Occipital lobe (tissue), 2 donors: ENCODE data around the gene RRAD. TPM values are rescaled to one million over a fixed set of nuclear protein-coding genes. Genes with fewer than 3 reads are reported as not detected.
"Not testable (repeated sequence)": the region's sequence is repeated elsewhere in the genome, so short reads cannot be mapped to it uniquely, and the experiment has no call there.

Experiments used
- DNase-seq: peaks from one replicate; lab custom pipeline; 2025; lab: John Stamatoyannopoulos, UW
- total RNA-seq: library from RNA; depleted of rRNA; stranded (reverse); fragments of >200 nt; gene quantifications from one replicate; pipeline ENCODE4 v1.2.3, GENCODE V29; 2014

RRAD gene, protein sequence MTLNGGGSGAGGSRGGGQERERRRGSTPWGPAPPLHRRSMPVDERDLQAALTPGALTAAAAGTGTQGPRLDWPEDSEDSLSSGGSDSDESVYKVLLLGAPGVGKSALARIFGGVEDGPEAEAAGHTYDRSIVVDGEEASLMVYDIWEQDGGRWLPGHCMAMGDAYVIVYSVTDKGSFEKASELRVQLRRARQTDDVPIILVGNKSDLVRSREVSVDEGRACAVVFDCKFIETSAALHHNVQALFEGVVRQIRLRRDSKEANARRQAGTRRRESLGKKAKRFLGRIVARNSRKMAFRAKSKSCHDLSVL
- 0.94 TPM for total RNA-seq

GRCh38 chr16:66925322-66925840 lies at the start of gene RRAD:
TSS of gene RRAD (minus strand) at chr16:66925535. CDS start at chr16:66925179, 356 bp downstream.
- DNase-seq = no peak

DNA sequence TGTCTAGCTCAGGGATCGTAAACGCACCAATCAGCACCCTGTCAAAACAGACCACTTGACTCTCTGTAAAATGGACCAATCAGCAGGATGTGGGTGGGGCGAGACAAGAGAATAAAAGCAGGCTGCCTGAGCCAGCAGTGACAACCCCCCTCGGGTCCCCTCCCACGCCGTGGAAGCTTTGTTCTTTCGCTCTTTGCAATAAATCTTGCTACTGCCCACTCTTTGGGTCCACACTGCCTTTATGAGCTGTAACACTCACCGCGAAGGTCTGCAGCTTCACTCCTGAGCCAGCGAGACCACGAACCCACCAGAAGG lies 49.6 kb upstream of the RRAD start:
- not testable (repeated sequence) for DNase-seq

GRCh38 chr16:66974156-66974931 lies 49.0 kb upstream of the RRAD start:
- not testable (repeated sequence) for DNase-seq

DNA sequence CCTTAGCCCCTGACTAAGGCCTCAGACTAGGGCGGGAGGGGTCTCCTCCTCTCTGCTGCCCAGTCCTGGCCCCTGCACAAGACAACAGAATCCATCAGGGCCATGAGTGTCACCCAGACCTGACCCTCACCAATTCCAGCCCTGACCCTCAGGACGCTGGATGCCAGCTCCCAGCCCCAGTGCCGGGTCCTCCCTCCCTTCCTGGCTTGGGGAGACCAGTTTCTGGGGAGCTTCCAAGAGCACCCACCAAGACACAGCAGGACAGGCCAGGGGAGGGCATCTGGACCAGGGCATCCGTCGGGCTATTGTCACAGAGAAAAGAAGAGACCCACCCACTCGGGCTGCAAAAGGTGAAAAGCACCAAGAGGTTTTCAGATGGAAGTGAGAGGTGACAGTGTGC lies 48.4 kb upstream of the RRAD start:
- no peak for DNase-seq

DNA sequence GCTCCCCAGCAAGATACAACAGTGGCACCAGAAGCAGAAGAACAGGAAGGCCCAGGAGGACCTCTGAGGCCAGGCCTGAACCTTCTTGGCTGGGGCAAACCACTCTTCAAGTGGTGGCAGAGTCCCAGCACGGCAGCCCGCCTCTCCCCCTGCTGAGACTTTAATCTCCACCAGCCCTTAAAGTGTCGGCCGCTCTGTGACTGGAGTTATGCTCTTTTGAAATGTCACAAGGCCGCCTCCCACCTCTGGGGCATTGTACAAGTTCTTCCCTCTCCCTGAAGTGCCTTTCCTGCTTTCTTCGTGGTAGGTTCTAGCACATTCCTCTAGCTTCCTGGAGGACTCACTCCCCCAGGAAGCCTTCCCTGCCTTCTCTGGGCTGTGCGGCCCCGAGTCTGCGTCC lies 47.6 kb upstream of the RRAD start:
- DNase-seq = no peak

GRCh38 chr16:66970775-66971720 lies 45.7 kb upstream of the RRAD start:
- no peak for DNase-seq

DNA sequence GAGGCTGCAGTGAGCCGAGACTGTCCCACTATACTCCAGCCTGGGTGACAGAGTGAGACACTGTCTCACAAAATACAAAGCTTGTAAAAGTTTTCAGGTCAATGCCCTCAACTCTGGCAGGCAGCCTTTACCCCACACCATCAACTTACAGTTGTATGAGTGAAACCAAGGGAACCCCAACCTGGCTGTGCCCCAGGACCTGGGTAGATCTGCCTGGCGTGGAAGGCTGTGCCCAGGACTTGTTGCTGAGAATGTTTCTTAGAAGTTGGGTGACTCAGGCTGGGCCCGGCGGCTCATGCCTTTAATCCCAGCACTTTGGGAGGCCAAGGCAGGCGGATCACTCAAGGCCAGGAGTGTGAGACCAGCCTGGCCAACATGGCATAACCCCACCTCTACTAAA lies 43.5 kb upstream of the RRAD start:
- no peak for DNase-seq

- no peak for DNase-seq
These were observed 38.7 kb upstream of the RRAD start for GRCh38 chr16:66964049-66964448.

DNA sequence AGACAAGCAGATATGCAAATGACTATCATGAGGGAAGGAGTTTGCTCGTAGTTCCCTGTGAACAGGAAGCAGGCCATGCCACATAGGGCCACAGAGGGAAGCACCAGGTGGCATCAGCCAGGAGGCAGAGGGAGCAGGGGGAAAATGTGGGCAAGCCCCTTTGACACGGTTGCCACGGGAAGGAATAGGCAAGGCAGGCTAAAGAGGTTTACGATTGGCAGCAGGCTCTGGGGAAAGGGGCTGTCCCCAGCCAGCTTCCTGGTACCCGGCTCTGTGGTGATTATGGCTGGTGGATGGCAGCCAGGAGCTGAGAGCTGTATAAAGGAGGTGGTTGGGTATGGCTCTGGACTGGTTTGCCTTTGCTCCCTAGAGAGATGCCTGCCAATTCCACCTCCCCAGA lies 36.6 kb upstream of the RRAD start:
- no peak for DNase-seq

DNA sequence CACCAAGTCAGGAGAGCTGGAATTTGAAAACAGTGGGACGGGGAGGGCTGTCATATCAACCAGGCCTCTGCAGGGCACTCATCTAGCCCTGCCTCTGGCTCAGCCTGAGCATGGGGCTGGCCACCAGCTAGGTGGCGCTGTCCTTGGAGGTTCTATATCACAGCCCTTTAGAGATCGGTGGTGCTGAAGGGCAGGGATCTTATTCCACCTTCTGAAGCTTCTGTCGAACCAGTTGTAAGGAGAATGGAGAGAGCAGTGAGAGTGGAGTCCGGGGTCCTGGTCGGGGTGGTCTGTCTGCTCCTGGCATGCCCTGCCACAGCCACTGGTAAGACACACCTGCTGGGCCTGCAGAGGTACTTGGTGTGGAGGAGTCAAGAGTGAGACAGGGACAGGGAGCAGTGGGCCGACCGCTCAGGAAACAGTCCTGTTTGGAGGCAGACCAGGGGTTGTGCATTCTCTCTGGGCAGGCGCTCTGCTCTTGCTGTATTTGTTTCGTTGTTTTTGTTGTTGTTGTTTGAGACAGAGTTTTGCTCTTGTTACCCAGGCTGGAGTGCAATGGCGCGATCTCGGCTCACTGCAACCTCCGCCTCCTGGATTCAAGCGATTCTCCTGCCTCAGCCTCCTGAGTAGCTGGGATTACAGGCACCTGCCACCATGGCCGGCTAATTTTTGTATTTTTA lies 35.9 kb upstream of the RRAD start, which contains the start of gene CES3:
TSS of gene CES3 (plus strand) at position 202 of the 680 bp plus-strand sequence. CDS start at position 244, 42 bp downstream.
- DNase-seq = no peak

GRCh38 chr16:66960270-66960669 lies 34.9 kb upstream of the RRAD start:
- no peak for DNase-seq

GRCh38 chr16:66959704-66960161 lies 34.4 kb upstream of the RRAD start:
- DNase-seq = peak; percentile 44

DNA sequence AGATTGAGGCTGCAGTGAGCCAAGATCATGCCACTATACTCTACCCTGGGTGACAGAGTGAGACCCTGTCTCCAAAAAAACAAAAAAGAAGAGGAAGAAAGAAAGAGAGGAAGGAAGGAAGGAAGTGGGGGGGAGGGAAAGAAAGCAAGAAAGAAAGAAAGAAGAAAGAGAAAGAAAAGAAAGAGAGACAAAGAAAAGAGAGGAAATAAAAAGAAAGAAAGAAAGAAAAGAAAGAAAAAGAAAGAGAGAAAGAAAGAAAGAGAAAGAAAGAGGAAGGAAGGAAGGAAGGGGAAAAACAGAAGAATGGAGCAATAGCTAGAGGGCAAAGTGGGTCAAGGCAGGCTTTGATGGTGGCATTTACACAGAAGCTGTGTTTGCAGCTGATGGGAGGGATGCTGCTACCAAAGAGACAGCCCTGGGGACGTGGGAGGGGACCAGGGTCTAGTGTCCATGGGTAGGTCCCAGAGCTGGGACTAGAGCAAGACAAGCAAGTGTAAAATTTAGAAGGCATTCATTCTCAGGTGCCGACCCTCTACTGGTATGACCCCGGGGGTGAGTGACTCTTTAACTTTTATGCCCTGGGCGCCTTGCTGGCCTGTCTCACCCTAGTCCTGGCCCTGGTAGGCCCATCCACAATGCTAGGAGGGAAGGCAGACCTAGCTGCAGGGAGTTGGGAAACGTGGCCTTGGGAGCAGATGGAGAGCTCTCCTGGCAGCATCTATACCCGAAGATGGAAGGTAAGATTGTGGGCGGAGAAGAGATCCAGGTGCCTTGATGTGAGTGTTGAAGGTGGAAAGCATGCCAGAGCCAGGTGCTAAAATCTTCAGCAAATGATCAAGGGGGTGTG lies 33.7 kb upstream of the RRAD start:
- no peak for DNase-seq

DNA sequence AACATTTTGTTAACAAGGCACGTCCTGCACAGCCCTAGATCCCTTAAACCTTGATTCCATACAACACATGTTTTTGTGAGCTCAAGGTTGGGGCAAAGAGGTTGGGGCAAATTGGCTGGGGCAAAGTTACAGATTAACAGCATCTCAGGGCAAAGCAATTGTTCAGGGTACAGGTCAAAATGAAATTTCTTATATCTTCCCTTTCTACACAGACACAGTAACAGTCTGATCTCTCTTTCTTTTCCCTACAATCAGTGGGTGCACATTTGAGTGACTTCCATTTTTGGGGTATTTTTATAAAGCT lies 30.8 kb upstream of the RRAD start:
- not testable (repeated sequence) for DNase-seq

DNA sequence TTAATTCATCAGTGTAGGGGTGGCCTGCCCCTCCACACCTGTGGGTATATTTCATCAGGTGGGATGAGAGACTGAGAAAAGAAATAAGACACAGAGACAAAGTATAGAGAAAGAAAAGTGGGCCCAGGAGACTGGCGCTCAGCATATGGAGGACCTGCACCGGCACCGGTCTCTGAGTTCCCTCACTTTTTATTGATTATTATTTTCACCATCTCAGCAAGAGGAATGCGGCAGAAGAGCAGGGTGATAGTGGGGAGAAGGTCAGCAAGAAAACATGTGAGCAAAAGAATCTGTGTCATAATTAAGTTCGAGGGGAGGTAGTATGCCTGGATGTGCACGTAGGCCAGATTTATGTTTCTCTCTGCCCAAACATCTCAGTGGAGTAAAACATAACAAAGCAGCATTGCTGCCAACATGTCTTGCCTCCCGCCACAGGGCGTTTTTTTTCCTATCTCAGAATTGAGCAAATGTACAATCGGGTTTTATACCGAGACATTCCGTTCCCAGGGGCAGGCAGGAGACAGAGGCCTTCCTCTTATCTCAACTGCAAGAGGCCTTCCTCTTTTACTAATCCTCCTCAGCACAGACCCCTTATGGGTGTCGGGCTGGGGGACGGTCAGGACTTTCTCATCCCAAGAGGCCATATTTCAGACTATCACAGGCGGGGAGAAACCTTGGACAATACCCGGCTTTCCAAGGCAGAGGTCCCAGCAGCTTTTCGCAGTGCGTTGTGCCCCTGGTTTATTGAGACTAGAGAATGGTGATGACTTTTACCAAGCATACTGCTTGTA lies 30.2 kb upstream of the RRAD start:
- DNase-seq = not testable (repeated sequence)

DNA sequence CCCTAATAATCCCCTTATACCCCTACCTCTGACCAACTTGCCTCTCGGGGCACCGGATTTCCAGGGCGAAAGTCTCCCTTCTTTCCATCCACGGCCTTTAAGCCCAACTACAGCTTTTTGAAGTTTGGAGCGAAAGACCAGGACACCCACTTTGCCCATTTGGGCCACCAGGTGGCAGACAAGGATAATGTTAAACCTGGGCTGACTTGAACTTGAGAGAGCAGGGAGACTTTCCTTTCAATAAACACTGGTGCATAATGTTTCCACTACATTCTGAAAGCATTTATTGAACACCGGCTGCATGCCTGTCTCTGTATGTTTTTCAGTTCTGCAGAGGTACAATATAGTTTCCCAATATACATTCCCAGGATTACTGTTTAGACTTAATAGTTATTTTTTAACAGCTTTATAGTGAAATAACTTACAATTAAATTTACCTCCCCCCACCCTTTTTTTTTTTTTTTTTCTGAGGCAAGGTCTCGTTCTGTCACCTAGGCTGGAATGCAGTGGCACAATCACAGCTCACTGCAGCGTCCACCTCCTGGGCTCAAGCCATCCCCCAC lies 28.8 kb upstream of the RRAD start:
- peak; percentile 57 for DNase-seq

- DNase-seq = no peak
These were observed 28.2 kb upstream of the RRAD start for GRCh38 chr16:66953462-66954096.

DNA sequence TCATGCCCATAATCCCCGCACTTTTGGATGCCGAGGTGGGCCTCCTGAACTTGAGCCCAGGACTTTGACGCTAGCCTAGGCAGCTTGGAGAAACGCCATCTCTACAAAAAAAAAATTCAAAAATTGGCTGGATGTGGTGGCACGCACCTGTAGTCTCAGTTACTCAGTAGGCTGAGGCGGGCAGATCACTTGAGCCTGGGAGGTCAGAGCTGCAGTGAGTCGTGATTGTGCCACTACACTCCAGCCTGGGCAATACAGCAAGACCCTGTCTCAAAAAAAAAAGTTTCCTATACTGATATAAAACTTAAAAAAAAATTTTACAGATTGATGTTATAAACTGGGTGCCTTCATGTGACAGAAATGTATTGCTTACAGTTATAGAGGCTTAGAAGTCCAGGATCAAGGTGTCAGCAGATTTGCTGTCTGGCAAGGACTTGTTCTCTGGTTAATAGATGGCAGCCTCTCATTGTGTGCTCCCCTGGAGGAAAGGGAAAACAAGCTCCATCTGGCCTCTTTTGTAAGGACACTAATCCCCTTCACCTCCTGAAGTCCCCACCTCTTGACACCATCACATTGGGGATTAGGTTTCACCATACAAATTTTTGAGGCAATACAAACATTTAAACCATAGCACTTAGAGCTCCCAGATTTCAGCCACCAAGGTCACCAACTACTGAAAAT lies 27.2 kb upstream of the RRAD start:
- DNase-seq = no peak
